ENCODE results near the gene BLVRB. TPM values are rescaled to one million over a fixed set of nuclear protein-coding genes. Genes with fewer than 3 reads are reported as not detected.

The BLVRB gene
- total RNA-seq, 1 experiment from 2014 or later, result 45.6 TPM

GRCh38 chr19:40420451-40420765 lies 45.1 kb downstream of the BLVRB start:
- in situ Hi-C loops (cut with HindIII; ENCODE audit: low pct_unique_long_range_greater_than_20kb, low sequenced_read_pairs), result no loop called here
- Histone ChIP-seq H3K27ac (ENCODE audit: low read length) (peak overlapping the region; percentile 92), H3K4me3 (ENCODE audit: low read depth in 2 of 2, low read length in 2 of 2) (peak overlapping the region; percentile 53 to 64), H3K9me3 (ENCODE audit: control insufficient read depth, insufficient read depth, low read depth, low read length) (no peaks in the 10 kb centered on the region), H3K4me1 (ENCODE audit: control insufficient read depth, insufficient read depth, low read length) (peaks cover 36% of the 10 kb centered on the region), H3K27me3 (ENCODE audit: control insufficient read depth, insufficient read depth, low read length) (no peaks in the 10 kb centered on the region), H3K36me3 (ENCODE audit: control insufficient read depth, insufficient read depth, low read length) (peaks cover 4% of the 10 kb centered on the region; the same call in 1 of the 2 replicates)
- TF ChIP-seq, protein P1, sequence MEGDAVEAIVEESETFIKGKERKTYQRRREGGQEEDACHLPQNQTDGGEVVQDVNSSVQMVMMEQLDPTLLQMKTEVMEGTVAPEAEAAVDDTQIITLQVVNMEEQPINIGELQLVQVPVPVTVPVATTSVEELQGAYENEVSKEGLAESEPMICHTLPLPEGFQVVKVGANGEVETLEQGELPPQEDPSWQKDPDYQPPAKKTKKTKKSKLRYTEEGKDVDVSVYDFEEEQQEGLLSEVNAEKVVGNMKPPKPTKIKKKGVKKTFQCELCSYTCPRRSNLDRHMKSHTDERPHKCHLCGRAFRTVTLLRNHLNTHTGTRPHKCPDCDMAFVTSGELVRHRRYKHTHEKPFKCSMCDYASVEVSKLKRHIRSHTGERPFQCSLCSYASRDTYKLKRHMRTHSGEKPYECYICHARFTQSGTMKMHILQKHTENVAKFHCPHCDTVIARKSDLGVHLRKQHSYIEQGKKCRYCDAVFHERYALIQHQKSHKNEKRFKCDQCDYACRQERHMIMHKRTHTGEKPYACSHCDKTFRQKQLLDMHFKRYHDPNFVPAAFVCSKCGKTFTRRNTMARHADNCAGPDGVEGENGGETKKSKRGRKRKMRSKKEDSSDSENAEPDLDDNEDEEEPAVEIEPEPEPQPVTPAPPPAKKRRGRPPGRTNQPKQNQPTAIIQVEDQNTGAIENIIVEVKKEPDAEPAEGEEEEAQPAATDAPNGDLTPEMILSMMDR (IDR thresholded peaks at IDR 0.05), result no peak
- no peak for TF ChIP-seq REST (IDR thresholded peaks at IDR 0.05; ENCODE audit: insufficient read depth in 1 of 2, low read depth in 2 of 2, low read length in 1 of 2)
- no peak for TF ChIP-seq TCF7L2 (IDR thresholded peaks at IDR 0.05; ENCODE audit: low read depth, low read length)
- TF ChIP-seq SIN3A (IDR thresholded peaks at IDR 0.05; ENCODE audit: borderline replicate concordance, insufficient read depth, low read depth, low read length), result no peak
- no peak for TF ChIP-seq POLR2AphosphoS5 (IDR thresholded peaks at IDR 0.05; ENCODE audit: low read depth, low read length)
- intact Hi-C loops (cut with micrococcal nuclease; ENCODE audit: unreplicated experiment), result no loop called here
- ATAC-seq (no peak), DNase-seq (ENCODE audit: low read depth, low spot score) (no peak)
- no TSS peak for BruUV-seq (replicated peaks)
- ChIA-PET CTCF (interaction anchor here (0.6 to 0.7 kb wide), 4 partner anchors 28 to 189 kb away, joined by 3 to 5 read pairs (median 4); no protein-coding TSS in a partner anchor), POLR2A (interaction anchor here (0.7 to 0.8 kb wide), 2 partner anchors 185 to 263 kb away, joined by 7 to 11 read pairs; no protein-coding TSS in a partner anchor)

GRCh38 chr19:40419780-40420179 lies 45.8 kb downstream of the BLVRB start:
- no peak for ATAC-seq
- CTCF ChIA-PET, result interaction anchor here (0.7 kb wide), 1 partner anchor 189 kb away, joined by 4 read pairs; no protein-coding TSS in a partner anchor

More at GRCh38 chr19:40419780-40420179, 45.8 kb downstream of the BLVRB start:
- no peak overlapping the region for H3K4me3 ChIP-seq (ENCODE audit: low read depth in 2 of 2, low read length in 2 of 2)
- no peaks in the 10 kb centered on the region for H3K27me3 ChIP-seq (ENCODE audit: control insufficient read depth, insufficient read depth, low read length)
- TF ChIP-seq SIN3A (IDR thresholded peaks at IDR 0.05; ENCODE audit: borderline replicate concordance, insufficient read depth, low read depth, low read length), result no peak
- no peak for TF ChIP-seq POLR2AphosphoS5 (IDR thresholded peaks at IDR 0.05; ENCODE audit: low read depth, low read length)
- no peak for TF ChIP-seq REST (IDR thresholded peaks at IDR 0.05; ENCODE audit: insufficient read depth in 1 of 2, low read depth in 2 of 2, low read length in 1 of 2)
- TF ChIP-seq, protein P1 (IDR thresholded peaks at IDR 0.05), result no peak
- no peak for TF ChIP-seq TCF7L2 (IDR thresholded peaks at IDR 0.05; ENCODE audit: low read depth, low read length)
- no peak for DNase-seq (ENCODE audit: low read depth, low spot score)
- in situ Hi-C loops (cut with HindIII; ENCODE audit: low pct_unique_long_range_greater_than_20kb, low sequenced_read_pairs), result no loop called here
- no TSS peak for BruUV-seq (replicated peaks)
- no peaks in the 10 kb centered on the region for H3K9me3 ChIP-seq (ENCODE audit: control insufficient read depth, insufficient read depth, low read depth, low read length)
- H3K4me1 ChIP-seq (ENCODE audit: control insufficient read depth, insufficient read depth, low read length), result peaks cover 36% of the 10 kb centered on the region
- H3K27ac ChIP-seq (ENCODE audit: low read length), result no peak overlapping the region
- peaks cover under 1% of the 10 kb centered on the region; the same call in 1 of the 2 replicates for H3K36me3 ChIP-seq (ENCODE audit: control insufficient read depth, insufficient read depth, low read length)
- intact Hi-C loops (cut with micrococcal nuclease; ENCODE audit: unreplicated experiment), result no loop called here
- POLR2A ChIA-PET, result no interaction called here
